OCI-LY1 (cell line): ENCODE measurements around the gene HTR2A.

Experiments used
- H2AFZ ChIP-seq: fragments of 200-600 bp; sonication (generic), shearing (Covaris generic); 2 replicates; pipeline ENCODE4 v1.6.0; 2014; ENCODE audit warnings: antibody characterized with exemption, mild to moderate bottlenecking, low read length
- H3F3A ChIP-seq: fragments of 200-600 bp; sonication (generic), shearing (Covaris generic); 2 replicates; pipeline ENCODE4 v1.6.0; 2014; ENCODE audit warnings: mild to moderate bottlenecking, antibody characterized with exemption, low read length, moderate library complexity; ENCODE audit not compliant: insufficient read depth
- H3K27ac ChIP-seq: fragments of 200-600 bp; sonication (generic); 2 replicates; pipeline ENCODE4 v1.5.1; 2014; ENCODE audit warnings: low read length, mixed run types, mild to moderate bottlenecking, low read depth; ENCODE audit not compliant: poor library complexity, severe bottlenecking
- H3K27me3 ChIP-seq: fragments of 200-600 bp; sonication (generic); 2 replicates; pipeline ENCODE4 v1.6.0; 2014; ENCODE audit warnings: antibody characterized with exemption, mild to moderate bottlenecking, low read length, moderate library complexity; ENCODE audit not compliant: insufficient read depth
- H3K36me3 ChIP-seq: fragments of 200-600 bp; sonication (generic); 2 replicates; pipeline ENCODE4 v1.6.1; 2014; ENCODE audit warnings: mild to moderate bottlenecking, antibody characterized with exemption, low read length, moderate library complexity, mixed read lengths; ENCODE audit not compliant: insufficient read depth
- H3K4me1 ChIP-seq: fragments of 200-600 bp; sonication (generic); 2 replicates; pipeline ENCODE4 v1.5.1; 2014; ENCODE audit warnings: mild to moderate bottlenecking, low read length, moderate library complexity; ENCODE audit not compliant: insufficient read depth, severe bottlenecking
- H3K4me2 ChIP-seq: fragments of 200-600 bp; sonication (generic), shearing (Covaris generic); 2 replicates; pipeline ENCODE4 v1.6.1; 2014; ENCODE audit warnings: low read length
- H3K4me3 ChIP-seq: fragments of 200-600 bp; sonication (generic); 2 replicates; pipeline ENCODE4 v1.5.1; 2014; ENCODE audit warnings: low read length, low read depth, mild to moderate bottlenecking, mixed read lengths; ENCODE audit not compliant: poor library complexity, severe bottlenecking
- H3K79me2 ChIP-seq: fragments of 200-600 bp; shearing (Covaris generic); 2 replicates; pipeline ENCODE4 v1.6.1; 2016; ENCODE audit warnings: mixed run types, low read length, mixed read lengths; ENCODE audit not compliant: insufficient read depth
- H3K9ac ChIP-seq: fragments of 200-600 bp; sonication (generic), shearing (Covaris generic); 2 replicates; pipeline ENCODE4 v1.6.1; 2014; ENCODE audit warnings: mild to moderate bottlenecking, low read length, mixed read lengths
- H3K9me2 ChIP-seq: fragments of 200-600 bp; sonication (generic), shearing (Covaris generic); 2 replicates; pipeline ENCODE4 v1.6.1; 2014; ENCODE audit warnings: low read depth, mild to moderate bottlenecking, low read length, mixed read lengths
- H3K9me3 ChIP-seq: fragments of 200-600 bp; shearing (Covaris generic); 2 replicates; pipeline ENCODE4 v1.6.1; 2014; ENCODE audit warnings: low read length, mixed read lengths
- H4K20me1 ChIP-seq: fragments of 200-600 bp; sonication (generic), shearing (Covaris generic); 2 replicates; pipeline ENCODE4 v1.6.0; 2016; ENCODE audit warnings: mild to moderate bottlenecking, low read length; ENCODE audit not compliant: insufficient read depth
- EZH2 ChIP-seq: fragments of 200-600 bp; sonication (generic), shearing (Covaris generic); IDR thresholded peaks from 2 replicates; pipeline ENCODE4 v1.8.0; 2017; ENCODE audit warnings: borderline replicate concordance, mixed run types, mild to moderate bottlenecking, antibody characterized with exemption, low read length, moderate library complexity, mixed read lengths
- TF ChIP-seq, protein P1 (sequence below): fragments of 200-600 bp; sonication (generic), shearing (Covaris generic); IDR thresholded peaks from 2 replicates; pipeline ENCODE4 v1.5.1; 2017; ENCODE audit warnings: mild to moderate bottlenecking, antibody characterized with exemption, low read length, moderate library complexity, mixed read lengths

The HTR2A gene

GRCh38 chr13:46783504-46783903 lies 113.3 kb downstream of the HTR2A start:
- H3K36me3 ChIP-seq = peaks cover 92% of the 10 kb centered on the region
- H3K4me2 ChIP-seq = no peak overlapping the region

DNA sequence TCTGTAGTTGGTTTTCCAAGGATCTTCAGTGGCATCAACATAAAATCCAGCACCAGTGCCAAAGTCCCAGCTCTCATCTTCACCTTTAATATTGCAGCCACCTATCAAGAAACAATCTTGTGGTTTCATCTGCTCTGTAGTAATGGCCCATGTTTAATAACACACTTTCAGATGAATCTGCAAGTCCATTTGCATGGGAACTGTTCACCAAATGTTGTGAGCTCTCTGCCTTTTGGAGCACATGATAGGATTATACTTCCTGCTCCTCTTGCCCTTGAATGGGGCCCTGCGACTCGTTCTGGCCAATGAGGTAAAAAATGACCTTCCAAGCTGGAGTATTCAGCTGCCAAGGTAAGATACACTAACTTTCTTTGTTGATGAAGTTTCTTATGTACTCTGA lies 114.2 kb downstream of the HTR2A start:
- Histone ChIP-seq H3K27me3 (no peaks in the 10 kb centered on the region), H3K79me2 (no peaks in the 10 kb centered on the region), H3F3A (0 out of 2 replicates have a peak, but pooled peaks cover 4% of the 10 kb centered on the region), H3K27ac (no peak overlapping the region), H3K4me2 (no peak overlapping the region), H3K36me3 (peaks cover 91% of the 10 kb centered on the region), H2AFZ (no peak overlapping the region), H3K9ac (no peak overlapping the region), H3K9me3 (no peaks in the 10 kb centered on the region), H3K9me2 (no peaks in the 10 kb centered on the region), H4K20me1 (no peaks in the 10 kb centered on the region), H3K4me1 (no peaks in the 10 kb centered on the region), H3K4me3 (no peak overlapping the region)
- TF ChIP-seq EZH2 = no peak
- TF ChIP-seq, protein P1, sequence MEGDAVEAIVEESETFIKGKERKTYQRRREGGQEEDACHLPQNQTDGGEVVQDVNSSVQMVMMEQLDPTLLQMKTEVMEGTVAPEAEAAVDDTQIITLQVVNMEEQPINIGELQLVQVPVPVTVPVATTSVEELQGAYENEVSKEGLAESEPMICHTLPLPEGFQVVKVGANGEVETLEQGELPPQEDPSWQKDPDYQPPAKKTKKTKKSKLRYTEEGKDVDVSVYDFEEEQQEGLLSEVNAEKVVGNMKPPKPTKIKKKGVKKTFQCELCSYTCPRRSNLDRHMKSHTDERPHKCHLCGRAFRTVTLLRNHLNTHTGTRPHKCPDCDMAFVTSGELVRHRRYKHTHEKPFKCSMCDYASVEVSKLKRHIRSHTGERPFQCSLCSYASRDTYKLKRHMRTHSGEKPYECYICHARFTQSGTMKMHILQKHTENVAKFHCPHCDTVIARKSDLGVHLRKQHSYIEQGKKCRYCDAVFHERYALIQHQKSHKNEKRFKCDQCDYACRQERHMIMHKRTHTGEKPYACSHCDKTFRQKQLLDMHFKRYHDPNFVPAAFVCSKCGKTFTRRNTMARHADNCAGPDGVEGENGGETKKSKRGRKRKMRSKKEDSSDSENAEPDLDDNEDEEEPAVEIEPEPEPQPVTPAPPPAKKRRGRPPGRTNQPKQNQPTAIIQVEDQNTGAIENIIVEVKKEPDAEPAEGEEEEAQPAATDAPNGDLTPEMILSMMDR = no peak

More at GRCh38 chr13:46783504-46783903, 113.3 kb downstream of the HTR2A start:
- TF ChIP-seq EZH2 = no peak
- TF ChIP-seq, protein P1 = no peak
- H3K9me2 ChIP-seq = no peaks in the 10 kb centered on the region
- H3K27ac ChIP-seq = no peak overlapping the region
- H3K4me1 ChIP-seq = no peaks in the 10 kb centered on the region
- H3K4me3 ChIP-seq = no peak overlapping the region
- no peaks in the 10 kb centered on the region for H4K20me1 ChIP-seq
- 0 out of 2 replicates have a peak, but pooled peaks cover 4% of the 10 kb centered on the region for H3F3A ChIP-seq
- no peaks in the 10 kb centered on the region for H3K27me3 ChIP-seq
- no peaks in the 10 kb centered on the region for H3K79me2 ChIP-seq
- no peaks in the 10 kb centered on the region for H3K9me3 ChIP-seq
- H3K9ac ChIP-seq = no peak overlapping the region
- no peak overlapping the region for H2AFZ ChIP-seq

DNA sequence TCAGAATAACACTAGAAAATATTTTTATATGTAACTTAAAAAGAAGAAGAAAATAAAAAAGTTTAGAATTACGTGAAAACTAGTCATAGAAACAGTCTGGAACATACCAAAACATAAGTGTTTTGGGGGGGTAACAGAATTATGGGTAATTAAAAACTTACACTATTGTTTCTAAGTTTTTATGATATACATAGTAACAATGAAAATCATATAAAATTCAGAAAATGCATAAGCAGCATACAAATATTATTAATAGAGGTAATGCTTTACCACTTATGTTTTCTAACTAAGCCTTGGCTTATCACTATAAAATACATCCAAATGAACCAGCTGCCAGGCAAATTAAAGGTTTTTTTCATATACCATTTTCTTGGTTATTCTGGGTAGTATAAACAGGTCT lies 114.8 kb downstream of the HTR2A start:
- no peaks in the 10 kb centered on the region for H3K9me2 ChIP-seq
- no peaks in the 10 kb centered on the region for H3K9me3 ChIP-seq
- H3K4me1 ChIP-seq = no peaks in the 10 kb centered on the region
- H3K79me2 ChIP-seq = no peaks in the 10 kb centered on the region
- no peak overlapping the region for H3K4me2 ChIP-seq
- H3K36me3 ChIP-seq = peaks cover 92% of the 10 kb centered on the region
- no peaks in the 10 kb centered on the region for H3K27me3 ChIP-seq
- H3K27ac ChIP-seq = no peak overlapping the region
- TF ChIP-seq EZH2 = no peak
- TF ChIP-seq, protein P1 = no peak
- H3F3A ChIP-seq = 0 out of 2 replicates have a peak, but pooled peaks cover 4% of the 10 kb centered on the region
- no peak overlapping the region for H2AFZ ChIP-seq
- no peak overlapping the region for H3K4me3 ChIP-seq
- H3K9ac ChIP-seq = no peak overlapping the region
- no peaks in the 10 kb centered on the region for H4K20me1 ChIP-seq
